Left lobe of liver (tissue), 2 donors: ENCODE data around the gene TRABD2A. TPM values are rescaled to one million over a fixed set of nuclear protein-coding genes. Genes with fewer than 3 reads are reported as not detected.
A peak's percentile ranks its signal among the peaks of the same experiment; 100 is the strongest.

Experiments used
- ATAC-seq: fragments of 200-7000 bp; cut with Tn5 transposase; one replicate; pipeline ENCODE4 v1.9.1; 2020; ENCODE audit warnings: mild to moderate bottlenecking, moderate library complexity
- DNase-seq: peaks from one replicate; pipeline ENCODE4 v3.0.0-alpha.2; 2020; ENCODE audit warnings: low spot score
- total RNA-seq: library from RNA; stranded (reverse); gene quantifications from one replicate; pipeline ENCODE4 v1.2.1, GENCODE V29; 2021
- donor health status: DM: no; HTN: no; CAD: no; lungs with moderate emphysema.
- donor health status: DM: no; HTN: yes; CAD: no.

The TRABD2A gene
- total RNA-seq, 1 donor from 2014 or later, result 0.68 TPM

DNA sequence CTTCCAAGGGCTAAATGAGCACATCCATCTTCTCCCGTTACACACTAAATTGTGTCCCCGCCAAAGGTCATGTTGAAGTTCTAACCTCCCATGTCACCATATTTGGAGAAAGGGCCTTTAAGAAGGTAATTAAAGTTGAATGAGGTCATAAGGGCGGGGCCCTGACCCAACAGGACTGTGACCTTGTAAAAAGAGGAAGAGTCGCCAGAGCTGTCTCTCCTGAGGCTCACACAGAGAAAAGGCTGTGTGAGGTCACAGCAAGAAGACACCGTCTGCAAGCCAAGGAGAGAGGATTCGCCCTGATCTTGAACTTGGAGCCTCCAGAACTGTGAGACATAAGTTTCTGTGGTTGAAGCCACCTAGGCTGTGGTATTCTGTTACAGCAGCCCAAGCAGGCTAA lies 24.1 kb downstream of the TRABD2A start:
- ATAC-seq, result no peak
- DNase-seq, result no peak

DNA sequence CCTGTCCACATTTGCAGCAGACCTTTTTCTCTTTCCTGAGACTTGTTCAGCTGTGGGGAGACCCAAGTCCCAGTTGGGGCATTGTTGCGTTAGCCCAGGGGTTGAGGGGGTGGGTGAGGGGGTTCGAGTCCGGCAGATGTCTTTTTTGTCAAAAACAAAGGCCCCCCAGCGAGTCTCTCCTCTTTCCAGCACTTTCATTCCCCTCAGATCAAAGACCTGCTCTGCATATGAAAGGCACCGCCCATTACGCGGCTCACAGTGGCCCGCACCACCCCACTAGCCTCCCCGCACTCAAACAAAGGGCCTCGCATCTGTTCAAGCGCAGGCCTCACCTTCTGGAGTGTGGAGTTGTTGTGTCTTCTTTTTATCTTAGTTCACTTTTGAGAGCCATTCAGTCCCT lies 25.2 kb downstream of the TRABD2A start:
- DNase-seq (no peak), ATAC-seq (no peak)

DNA sequence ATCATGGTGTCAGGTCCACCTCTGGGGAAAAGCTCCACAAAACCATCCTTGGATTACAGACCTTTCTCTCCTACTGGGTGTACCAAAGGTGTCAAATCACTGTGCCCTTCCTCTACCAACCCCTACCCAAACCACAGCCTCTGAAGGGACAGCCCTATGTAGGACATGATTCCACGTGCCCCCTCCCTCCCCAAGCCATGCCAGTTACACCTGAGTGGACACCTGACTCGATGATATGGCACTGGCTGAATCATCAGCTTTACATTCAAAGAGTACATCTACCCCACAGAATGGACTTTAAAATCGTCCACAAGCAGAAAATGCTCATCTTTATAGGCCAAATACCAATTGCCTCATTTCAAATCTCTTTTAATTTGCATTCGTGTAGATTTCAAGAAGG lies 26.0 kb downstream of the TRABD2A start:
- DNase-seq, result no peak
- no peak for ATAC-seq

DNA sequence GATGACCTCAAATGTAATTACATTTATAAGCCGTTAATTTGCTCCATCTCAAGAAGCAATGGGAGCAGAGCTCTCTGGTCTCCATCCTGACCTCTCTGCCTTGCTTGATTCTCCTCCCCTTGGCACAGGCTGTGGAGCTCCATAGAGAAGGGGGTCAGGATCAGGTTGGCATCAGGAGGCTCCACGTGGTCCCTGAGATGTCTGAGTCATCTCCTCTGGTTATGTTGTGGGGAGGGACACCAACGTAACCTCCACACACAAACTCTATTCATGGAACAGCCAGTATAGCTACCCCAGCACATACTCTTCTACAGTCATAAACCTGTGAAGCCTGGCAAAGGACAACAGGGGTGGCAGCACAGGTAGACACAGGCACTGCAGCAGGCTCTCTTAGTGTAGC lies 29.0 kb downstream of the TRABD2A start:
- DNase-seq, result no peak
- no peak for ATAC-seq

DNA sequence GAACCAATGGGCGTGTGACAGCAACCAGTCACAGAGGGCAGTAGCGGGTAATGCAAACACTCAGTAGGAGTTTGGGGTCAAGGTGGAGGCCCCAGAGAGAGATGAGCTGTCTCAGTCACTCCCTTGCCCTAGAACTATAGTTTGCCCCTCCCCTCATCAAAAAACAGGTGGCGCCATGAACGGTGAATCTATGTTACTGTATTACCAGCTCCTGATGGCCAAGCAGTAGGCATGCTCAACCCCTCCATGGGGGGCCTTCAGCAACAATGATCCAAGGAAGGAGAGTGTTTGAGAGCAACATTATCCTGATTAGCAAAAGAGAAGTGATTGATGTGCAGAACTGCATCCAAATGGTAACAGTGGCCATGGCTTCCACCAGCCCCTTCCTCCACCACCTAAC lies 30.4 kb downstream of the TRABD2A start:
- DNase-seq (no peak), ATAC-seq (no peak)

DNA sequence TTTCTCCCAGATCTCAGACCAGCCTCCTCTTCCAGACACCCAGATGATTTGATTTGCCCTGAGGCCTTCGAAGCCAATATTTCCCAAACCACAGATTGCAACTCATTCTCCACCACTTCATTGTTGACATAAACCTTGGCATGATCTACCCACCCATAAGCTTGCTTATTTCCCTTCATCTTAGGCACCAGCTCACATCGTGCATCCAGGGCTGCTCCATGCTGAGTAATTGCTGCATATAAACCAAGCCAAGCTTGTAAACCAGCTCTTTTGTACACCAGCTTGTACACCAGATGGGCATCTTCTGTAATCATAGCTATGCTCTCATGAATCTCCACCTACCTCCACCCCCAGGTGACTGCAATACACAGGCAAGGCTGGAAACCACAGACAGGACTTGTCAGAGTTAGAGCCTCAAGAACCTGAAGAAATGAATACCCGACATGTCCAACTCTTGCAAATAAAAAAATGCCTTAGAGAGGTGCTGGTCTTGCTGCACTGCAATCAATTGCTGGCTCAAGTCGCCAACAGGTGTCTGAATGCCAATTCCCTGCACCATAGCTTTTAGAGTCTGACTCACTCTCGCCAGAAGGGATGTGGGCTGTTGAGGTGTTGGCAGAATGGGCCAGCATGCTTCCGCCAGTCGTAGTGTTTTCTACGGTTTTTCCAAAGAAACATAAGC lies 31.5 kb downstream of the TRABD2A start:
- ATAC-seq, result no peak
- no peak for DNase-seq

DNA sequence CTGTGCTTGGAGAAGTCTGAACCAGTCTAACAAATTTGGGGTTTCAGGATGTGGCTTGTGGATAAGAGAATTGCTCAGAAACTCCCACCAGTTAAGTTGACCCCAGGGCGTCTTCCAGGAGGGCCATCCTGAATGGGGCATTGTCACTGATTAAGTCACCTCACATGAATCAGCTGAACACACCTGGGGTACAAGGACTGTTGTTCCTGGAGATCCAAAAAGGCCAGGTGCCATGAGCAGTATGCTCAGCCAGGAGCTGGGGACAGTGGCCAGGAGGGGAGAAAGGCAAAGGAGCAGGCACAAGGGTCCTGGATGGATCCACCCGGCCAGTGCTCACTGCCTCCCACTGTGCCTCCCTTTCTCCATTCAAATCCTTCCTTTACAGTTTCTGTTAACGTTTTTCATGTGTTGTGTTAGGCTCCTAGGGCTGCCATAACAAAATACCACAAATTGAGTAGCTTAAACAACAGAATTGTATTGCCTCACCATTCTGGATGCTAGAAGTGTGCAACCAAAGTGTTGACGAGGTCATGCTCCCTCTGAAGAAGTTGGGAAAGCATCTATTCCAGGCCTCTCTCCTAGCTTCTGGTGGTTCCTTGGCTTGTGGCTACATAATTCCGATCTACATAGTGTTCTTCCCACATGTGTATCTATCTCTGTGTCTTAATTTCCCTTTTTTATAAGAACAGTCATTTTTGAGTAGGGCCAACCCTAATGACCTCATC lies 33.4 kb downstream of the TRABD2A start:
- ATAC-seq, result no peak
- DNase-seq, result no peak

DNA sequence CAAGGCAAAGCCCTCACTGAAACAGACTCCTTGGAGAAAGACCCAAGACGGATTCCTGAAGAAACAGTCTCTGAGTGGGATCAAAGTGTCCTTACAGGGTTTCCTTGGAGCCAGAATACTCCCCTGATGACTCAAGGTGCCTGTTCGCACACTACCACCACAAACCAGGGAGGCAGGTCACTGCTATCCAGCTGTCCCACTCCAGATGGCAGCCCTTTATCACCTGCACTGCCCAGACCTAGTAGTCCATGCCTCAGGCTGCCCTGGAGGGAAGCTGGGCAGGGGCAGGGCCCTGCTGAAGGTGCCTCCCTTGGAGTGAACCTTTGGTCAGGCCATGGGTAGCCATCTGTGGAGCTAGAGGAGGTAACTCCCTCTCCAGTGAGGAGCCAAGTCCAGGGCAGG lies 34.1 kb downstream of the TRABD2A start:
- DNase-seq (no peak), ATAC-seq (no peak)

DNA sequence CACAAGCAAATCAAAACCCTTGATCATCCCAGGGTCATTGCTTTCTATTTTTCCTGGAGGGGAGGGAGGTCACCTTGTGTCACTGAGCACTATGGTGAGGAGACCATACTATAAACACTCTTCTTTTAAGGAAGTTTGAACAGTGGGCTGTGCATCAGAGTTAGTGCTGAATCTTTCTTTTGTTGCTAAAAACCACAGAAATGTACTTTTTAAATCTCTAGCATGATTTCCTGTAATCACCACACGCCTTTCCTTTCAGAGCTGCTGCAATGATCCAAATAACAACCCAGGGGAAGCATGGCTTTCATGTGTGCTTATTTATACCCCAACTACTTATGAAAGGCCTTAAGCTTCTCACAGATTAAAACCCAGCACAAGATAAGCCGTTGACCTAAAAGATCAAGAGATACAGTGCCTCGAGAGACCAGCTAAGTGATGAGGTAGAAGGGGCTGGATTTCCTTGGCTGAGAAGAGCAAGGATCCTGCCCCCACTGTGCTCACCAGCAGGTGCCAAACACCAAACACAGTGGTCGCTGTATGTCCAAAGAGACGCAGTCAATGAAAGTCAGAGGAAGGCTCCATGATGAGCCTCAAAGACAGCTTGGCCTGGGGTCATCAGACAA lies 34.7 kb downstream of the TRABD2A start:
- DNase-seq, result no peak

DNA sequence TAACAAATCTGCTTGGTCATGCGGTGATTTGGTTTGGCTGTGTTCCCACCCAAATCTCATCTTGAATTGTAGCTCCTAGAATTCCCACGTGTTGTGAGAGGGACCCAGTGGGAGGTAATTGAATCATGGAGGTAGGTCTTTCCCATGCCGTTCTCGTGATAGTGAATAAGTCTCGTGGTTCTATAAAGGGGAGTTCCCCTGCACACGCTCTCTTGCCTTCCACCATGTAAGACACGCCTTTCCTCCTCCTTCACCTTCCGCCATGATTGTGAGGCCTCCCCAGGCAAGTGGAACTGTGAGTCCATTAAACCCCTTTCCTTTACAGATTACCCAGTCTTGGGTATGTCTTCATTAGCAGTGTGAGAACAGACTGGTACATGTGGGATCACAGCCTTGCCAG lies 36.7 kb downstream of the TRABD2A start:
- no peak for ATAC-seq
- no peak for DNase-seq

More for the DNA sequence above, 34.7 kb downstream of the TRABD2A start:
- no peak for ATAC-seq

DNA sequence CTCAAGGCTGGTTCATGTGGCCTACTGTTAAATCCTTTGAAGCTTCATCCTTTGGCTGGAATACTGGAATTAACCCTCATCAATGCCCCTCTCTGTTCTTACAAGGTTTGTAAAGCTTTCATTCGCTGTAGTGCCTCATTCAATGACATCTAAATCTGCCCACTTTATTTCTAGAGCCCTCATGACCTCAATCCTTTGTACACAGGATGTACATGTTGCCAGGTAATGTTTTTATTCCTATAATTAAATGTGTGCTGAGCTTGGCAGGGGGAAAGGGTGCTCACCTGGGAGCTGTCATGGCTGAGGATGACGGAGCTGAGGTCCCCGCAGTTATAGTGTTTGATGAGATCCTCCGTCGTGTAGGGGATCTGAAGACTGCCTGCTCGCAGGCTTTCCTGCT lies 39.3 kb downstream of the TRABD2A start:
- DNase-seq (no peak), ATAC-seq (no peak)

DNA sequence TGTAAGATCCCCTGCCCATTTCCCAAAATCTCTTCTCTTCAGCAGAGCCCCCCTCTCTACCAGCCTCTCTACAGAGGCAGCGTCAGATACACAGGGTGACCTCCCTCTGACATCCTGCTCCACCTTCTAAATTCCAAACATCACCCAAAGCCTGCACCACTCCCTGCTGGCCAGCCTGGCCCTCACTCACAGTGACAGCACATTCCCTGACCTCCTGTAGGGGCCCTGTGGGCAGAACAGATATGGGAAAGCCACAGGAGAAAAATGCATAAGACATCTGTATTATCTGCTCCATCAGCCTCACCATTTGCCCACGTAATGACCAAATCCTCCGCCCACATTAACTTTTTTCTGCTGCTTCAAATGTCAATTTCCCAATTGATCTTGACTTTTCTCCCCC lies 40.6 kb downstream of the TRABD2A start:
- DNase-seq (no peak), ATAC-seq (no peak)

DNA sequence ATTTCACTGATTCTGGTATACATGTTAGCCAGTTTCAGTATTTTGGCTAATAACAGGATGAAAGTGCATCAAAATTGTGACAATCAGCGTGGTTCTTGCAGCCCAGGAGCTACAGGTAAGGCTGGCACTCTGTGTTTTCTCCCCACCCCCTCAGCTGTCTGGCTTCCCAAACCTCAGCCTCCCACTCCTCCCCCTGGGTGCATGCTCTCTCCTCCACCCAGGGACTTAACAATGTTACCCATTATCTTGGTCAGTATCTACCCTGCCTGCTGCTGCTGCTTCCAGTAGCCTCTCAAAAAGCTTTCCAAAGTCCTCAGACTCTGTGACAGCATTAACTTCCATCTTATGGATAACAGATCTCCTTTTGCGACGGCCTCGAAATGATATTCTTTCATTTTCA lies 41.0 kb downstream of the TRABD2A start:
- ATAC-seq, result no peak
- DNase-seq, result no peak

DNA sequence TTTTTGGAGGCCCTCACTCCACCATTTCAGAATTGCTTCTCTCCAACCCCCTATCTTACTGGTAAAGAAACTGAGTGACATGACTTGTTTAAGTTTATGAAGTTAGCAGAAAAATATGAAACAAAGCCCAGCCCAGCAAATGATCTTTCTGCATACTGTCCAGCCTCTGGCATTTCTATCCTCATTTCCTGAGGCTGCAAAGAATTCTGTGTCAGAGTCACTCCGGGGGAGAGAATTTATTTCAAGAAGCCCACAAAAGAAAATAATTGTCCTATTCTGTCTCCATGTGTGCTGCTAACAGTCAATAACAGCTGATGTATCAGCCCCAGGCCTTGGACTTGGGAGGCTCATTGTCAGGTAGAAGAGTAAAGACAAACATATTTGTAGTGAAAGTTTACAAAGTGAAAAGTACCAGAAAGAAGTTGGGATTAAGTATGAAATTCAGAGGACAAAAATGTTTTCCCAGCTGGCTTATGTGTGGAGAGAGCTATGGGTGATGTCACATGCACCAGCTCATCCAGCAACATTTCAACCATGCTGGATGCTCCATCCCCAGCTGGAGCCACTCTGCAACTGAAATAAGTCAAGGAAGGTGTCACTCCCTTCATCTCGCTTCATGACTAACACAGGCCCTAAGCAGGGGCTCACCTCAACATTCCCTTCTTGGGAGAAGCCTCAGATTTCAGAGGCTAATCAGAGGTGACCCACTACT lies 42.3 kb downstream of the TRABD2A start:
- ATAC-seq, result no peak
- no peak for DNase-seq

DNA sequence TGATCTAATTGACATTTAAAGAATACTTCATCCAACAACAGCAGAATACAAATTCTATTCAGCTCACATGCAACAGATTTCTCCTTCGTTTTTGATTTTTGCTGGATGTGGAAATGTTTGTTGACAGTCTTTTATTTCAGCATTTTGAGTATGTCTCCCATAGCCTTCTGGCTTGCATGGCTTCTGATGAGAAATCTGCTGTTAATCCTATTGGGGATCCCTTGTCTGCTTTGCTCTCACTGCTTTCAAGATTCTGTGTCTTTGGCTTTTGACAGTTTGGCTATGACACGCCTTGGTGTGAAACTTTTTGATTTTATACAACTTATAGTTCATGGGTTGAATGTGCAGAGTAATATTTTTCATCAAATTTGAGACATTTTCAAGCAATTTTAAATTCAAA lies 44.7 kb downstream of the TRABD2A start:
- no peak for ATAC-seq
- DNase-seq, result no peak

DNA sequence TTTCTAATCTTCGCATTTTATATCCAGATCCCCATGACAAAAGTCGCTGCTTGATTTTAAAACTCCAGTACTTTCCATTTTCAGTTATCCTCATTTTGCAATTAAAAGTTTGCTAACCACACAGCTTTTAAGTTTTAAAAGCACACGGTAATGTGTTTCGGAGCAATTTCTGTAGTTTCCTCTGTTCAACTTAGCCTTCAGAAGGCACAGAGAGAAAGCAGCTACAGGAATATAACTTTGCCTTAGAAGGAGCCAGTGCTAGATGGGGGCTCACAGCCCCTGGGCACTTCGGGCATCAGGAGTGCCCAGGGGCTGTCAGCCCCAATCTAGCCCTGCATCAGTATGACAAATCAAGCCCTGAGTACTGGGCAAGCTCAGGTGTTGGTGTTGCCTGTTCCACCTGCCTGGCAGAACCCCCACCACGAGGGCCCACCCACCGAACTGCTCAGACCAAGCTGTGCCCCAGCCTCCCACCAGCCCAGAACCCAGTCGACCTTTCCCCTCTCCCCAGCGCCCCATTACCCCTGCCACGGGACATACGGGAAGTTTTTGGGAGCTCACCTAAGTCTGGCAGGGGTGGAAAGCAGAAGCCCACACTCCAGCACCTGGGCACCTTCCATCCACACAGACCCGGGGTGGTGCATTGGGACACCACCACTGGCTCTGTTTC lies 47.3 kb downstream of the TRABD2A start:
- DNase-seq (no peak), ATAC-seq (no peak)

DNA sequence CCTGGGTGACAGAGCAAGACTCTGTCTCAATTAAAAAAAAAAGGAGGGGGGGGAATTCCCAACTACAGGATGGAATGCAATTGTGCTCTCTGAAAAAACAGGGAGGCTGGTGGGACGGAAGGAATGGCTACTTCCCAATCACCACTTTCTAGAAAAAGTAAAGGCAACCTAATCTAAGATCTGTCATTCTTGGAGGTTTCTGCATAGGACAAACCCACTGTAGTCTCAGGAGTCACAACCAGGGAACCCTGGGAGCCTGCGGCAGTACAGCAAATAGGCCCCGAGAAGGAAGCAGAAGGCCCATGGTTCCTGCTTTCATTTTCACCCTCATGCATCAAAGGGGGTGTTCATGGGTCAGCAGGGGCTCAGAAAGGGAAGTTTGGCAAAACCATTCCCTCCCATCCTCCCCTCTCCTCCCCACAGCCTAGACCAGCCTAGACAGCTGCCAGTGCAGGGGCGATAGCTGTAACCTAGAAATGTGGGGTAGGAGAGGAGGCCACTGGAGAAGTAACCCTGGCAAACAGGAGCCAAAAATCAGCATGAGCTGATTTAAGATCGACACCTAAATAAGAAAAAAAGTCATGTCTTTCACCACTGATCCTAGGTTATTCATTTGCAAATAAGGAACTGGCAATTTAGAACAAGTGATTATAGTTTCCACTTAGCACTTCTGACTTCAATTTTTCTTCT lies 48.0 kb downstream of the TRABD2A start:
- DNase-seq (no peak), ATAC-seq (peak; percentile 54)

DNA sequence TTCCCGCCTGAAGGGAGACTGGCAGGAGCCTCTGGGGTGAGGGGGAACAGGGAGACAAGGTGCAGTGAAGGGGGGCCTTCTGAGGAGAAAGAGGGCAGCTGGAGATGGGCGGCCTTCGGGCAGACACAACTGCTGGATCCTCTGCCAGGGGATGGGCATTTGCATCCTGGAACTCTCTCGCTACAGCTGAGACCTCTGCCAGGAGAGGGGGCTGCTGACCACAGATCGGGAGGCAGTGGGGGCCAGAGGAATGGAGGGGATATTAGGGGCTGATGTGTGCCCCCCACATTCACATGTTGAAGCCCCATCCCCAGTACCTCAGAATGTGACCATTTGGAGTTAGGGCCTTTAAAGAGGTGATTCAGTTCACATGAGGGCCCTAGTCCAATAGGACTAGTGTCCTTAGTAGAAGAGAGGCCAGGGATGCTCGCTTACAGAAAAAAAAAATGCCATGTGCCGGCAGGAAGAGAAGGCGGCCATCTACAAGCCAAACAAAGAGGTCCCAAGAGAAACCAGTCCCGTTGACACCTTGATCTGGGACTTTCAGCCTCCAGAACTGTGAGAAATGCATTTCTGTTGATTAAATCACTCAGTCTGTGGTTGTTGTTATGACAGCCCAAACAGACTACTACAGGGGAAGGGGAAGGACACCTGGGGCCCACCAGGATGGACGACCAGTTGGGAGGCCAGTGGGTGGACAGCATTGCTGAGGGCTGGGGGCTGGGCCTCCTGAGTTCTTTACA lies 50.0 kb downstream of the TRABD2A start:
- ATAC-seq (no peak), DNase-seq (no peak)

DNA sequence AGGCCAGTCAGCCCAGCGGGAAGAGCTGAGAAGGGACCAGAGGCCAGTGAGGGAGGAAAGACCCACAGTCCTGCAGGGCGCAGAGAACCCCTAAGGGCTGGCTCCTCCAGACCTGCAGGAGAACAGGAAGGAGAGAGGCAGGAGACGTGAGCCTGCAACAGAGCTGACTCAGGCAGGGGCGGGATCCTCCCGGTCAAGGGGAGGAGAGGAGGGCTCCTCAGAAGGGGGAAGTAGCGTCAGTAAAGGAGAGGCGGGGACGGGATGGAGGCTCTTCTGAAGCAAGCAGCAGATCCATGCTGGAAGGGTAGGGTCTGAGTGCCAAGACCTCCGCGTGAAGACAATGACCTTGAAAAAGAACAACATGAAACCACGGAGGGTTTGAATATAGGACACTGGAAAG lies 50.8 kb downstream of the TRABD2A start:
- DNase-seq (no peak), ATAC-seq (peak; percentile 54)

DNA sequence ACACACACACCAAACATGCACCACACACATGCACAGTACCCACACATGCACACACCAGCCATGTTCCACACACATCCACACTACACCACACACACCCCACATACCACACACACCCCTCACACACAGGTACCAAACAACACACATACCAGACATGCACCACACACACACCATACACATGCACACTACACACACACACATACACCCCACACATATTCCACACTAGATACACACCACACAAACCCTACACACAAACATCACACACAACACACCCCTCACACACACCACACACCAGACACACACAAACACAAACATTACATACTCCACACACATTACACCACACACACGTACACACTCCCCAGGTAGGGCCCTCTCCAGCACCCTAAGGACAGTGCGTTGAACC lies 51.2 kb downstream of the TRABD2A start:
- DNase-seq (no peak), ATAC-seq (no peak)
